Fibroblast of peridontal ligament (primary cell): ENCODE data around the gene MYCBP2.
"Not testable (repeated sequence)": the region's sequence is repeated elsewhere in the genome, so short reads cannot be mapped to it uniquely, and the experiment has no call there.

Experiments used
- DNase-seq: peaks from one replicate; pipeline ENCODE4 v3.0.0-alpha.2; 2010; ENCODE audit errors: extremely low read depth

MYCBP2 gene

DNA sequence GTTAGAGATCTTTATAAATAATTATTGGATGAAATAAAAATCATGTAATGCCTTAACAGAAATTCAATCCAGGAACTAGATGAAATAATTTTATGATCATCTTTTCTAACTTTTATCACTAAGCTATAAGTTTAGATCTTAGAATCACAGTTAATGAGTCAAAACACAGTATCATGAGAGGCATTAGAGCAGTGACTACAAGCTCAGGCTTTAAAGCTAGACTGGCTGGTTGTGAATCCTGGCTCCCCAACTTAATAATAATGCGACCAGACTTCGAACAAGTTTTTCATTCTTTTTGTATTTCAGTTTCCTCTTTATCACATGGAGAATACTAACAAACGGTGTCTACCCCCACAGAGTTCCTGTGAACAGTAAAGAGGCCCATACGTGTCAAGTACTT lies 108.6 kb downstream of the MYCBP2 start:
- DNase-seq, result no peak

GRCh38 chr13:77215543-77215942 lies 111.4 kb downstream of the MYCBP2 start:
- no peak for DNase-seq

GRCh38 chr13:77213644-77214043 lies 113.2 kb downstream of the MYCBP2 start:
- DNase-seq, result no peak

GRCh38 chr13:77207943-77208342 lies 119.0 kb downstream of the MYCBP2 start:
- DNase-seq, result peak; percentile 94

DNA sequence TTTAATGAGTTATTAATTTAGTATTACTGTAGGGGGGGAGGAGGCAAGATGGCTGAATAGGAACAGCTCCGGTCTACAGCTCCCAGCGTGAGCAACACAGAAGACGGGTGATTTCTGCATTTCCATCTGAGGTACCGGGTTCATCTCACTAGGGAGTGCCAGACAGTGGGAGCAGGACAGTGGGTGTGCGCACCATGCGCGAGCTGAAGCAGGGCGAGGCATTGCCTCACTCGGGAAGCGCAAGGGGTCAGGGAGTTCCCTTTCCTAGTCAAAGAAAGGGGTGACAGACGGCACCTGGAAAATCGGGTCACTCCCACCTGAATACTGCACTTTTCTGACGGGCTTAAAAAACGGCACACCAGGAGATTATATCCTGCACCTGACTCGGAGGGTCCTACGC lies 127.9 kb downstream of the MYCBP2 start:
- DNase-seq, result not testable (repeated sequence)

- no peak for DNase-seq
These were observed 130.8 kb downstream of the MYCBP2 start for GRCh38 chr13:77196052-77196618.

DNA sequence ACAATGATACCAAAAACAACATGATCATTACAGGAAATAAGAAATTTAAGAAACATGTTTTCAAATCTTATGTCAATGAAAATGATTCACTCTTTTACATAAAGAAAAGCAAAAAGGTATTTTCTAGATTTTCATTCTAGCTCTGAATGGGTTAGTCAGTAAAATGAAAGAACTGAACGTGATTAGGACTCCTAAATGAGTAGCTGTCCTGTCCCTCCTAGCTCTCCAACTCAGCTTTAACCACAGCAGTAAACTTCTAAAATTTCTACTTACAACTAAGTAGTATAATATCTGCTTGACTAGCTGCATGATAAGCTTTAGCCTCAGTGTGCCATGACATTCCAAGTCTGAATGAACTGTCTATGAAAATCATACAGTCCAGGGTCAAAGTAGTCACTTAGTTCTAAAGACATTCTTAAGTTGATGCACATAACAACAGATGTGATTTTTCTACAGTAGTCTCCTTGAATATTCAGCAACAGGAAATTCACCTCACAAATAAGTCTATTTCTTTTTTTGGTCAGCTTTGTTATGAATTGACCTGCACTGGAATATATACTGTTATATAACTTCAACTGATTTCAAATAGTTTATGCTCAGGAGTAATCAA lies 136.4 kb downstream of the MYCBP2 start:
- DNase-seq, result no peak

DNA sequence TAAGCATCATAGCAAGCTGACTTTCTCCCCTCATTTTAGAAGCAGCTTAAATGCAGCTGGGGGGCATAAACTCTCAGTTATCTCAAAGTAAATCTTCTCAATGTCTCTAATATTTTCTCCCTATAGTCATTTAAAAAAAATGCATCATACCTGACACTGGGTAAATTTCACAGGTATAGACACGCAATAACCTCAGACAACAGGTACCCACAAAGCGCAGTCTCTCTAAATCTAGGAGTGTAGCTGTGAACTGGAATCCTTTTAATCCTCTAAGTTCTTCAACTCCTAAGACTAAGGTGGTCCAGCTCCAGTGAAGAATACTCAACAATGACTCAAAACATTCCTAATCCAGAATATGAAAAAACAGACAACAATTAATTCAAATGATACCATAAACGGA lies 141.2 kb downstream of the MYCBP2 start:
- no peak for DNase-seq

- no peak for DNase-seq
These were observed 142.4 kb downstream of the MYCBP2 start for GRCh38 chr13:77184455-77184854.

DNA sequence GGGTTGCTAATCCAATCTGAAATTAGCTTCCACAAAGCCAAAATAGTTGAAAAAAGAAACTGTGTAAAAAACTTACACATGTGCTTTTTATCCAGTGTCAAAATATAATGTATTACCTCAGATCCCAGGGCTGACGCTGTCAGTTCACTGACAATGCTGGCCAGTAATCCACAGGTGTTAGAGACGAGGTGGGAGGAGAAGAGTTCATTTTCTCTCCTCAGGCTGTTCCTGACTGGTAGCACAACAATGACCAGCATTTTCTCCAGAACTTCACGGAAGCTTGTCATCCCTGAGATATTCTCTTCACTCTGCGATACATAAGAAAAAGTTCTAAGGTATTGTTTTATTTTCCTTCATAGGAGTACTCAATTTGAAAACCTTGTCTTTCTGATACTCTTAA lies 146.9 kb downstream of the MYCBP2 start:
- no peak for DNase-seq

- no peak for DNase-seq
These were observed 149.2 kb downstream of the MYCBP2 start for GRCh38 chr13:77177646-77178045.

GRCh38 chr13:77176350-77176749 lies 150.5 kb downstream of the MYCBP2 start:
- DNase-seq, result peak; percentile 10

- no peak for DNase-seq
These were observed 154.2 kb downstream of the MYCBP2 start for GRCh38 chr13:77172650-77173049.

GRCh38 chr13:77171451-77171850 lies 155.4 kb downstream of the MYCBP2 start:
- no peak for DNase-seq

- DNase-seq, result no peak
These were observed 158.7 kb downstream of the MYCBP2 start for GRCh38 chr13:77168237-77168636.

GRCh38 chr13:77150651-77151050 lies 176.2 kb downstream of the MYCBP2 start:
- DNase-seq, result no peak

DNA sequence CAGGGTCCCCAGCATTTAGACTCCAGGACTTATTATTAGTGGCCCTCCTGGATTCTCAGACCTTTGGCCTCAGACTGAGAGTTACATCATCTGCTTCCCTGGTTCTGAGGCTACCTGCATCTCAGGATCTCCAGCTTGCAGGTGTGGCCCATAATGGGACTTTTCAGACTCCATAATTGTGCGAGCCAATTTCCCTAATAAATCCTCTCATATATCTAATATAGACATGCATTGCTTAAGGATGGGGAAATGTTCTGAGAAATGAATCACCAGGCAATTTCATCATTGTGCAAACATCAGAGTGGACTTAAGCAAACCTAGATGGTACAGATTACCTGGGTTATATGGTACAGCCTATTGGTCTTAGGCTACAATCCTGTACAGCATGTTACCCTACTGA lies 183.5 kb downstream of the MYCBP2 start:
- peak; percentile 32 for DNase-seq

DNA sequence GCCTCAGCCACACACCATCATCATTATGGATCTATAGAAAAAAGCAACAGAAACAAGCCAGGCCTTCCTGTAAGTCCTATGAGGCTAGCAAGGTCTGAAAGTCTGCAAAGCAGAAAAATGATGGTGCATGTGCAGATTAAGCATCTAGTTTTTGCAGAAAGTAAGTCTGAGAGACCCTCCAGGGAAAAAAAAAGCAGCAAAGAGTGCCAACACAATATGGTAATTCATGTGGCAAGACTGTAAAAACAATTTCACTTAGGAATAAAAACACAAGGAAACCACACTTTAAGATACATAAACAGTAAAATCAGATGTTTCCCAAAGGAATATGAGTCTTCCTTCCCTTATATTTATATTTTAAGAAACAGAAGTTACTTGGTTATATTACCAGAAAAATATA lies 187.6 kb downstream of the MYCBP2 start:
- DNase-seq, result peak; percentile 88

DNA sequence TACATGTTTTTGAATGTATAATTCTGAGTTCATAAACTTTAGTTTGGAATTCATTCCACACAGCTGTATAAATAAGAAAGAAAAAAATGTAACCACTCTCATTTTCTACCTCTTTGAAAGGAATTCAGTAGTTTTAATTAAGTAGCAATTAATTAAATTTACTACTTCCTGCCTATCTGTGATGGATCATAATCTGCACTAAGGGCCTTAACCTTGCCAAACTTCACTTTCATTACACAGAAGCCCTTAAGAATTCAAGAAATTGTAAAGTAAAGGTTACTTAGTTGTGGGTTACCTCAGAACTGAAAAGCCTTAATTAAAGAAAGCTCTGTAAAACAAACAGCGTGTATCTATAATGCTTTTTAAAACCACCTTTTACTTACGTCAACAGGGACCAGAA lies 188.1 kb downstream of the MYCBP2 start:
- no peak for DNase-seq

- DNase-seq, result peak; percentile 71
These were observed 189.9 kb downstream of the MYCBP2 start for GRCh38 chr13:77136902-77137420.

DNA sequence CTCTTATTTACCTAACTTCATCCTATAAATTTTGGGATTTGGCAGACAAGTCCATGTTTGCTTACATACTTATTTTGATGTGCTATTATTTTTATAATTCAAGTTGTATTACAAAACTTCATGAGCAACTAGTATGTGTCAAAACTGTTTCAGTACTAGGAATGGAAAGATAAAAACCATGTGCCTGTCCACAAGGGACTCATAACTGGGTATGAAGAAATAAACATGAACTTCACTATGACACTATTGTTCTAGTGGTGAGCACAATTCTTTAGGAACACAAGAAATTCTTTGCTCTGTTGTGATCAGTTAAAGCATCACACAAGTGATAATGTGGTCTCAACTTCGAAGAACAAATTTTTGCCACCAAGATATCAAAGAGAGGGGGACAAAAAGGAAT lies 202.5 kb downstream of the MYCBP2 start:
- no peak for DNase-seq

- DNase-seq, result no peak
These were observed 208.8 kb downstream of the MYCBP2 start for GRCh38 chr13:77118134-77118533.

GRCh38 chr13:77114271-77114670 lies 212.6 kb downstream of the MYCBP2 start:
- peak; percentile 1 for DNase-seq

DNA sequence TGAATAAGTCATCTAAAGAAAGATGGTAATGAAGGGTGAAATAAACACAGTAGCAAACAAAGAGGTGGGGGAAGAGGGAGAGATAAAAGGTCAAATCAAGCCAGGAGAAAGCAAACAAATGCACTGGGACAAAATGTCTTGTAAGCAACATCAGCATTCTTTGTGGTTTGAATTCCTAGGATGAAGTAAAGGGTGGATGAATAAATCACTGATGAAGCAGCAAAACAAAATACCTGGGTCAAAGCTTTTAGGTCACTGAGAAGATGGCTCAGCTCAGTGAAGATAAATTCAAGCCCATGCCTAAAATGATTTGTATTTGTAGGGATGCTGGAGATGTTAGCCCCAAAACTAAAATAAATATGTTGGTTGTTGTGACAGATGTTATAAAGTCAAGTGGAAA lies 213.4 kb downstream of the MYCBP2 start:
- DNase-seq, result no peak
